ENCODE data around the gene SCO2. TPM values are rescaled to one million over a fixed set of nuclear protein-coding genes. Genes with fewer than 3 reads are reported as not detected.

Gene SCO2
- total and polyA plus RNA-seq, 2 of the 13 experiments (the other 11 are each of a cell fraction or from before 2014, with no cell fraction given): 0.32 to 3.7 TPM

GRCh38 chr22:50535113-50535512 is 9.7 kb upstream of the SCO2 start:
- no TSS peak for BruUV-seq (replicated peaks)
- H3K27me3 ChIP-seq (ENCODE audit: control insufficient read depth in 1 of 2, insufficient read depth in 2 of 2, low read length in 2 of 2): peaks cover 0 to 6% of the 10 kb centered on the region in 2 experiments; a peak in 1 of 5 replicates
- ChIA-PET POLR2A (interaction anchor here (1.2 to 5.9 kb wide), 3 partner anchors 10 to 28 kb away, joined by 4 to 34 read pairs (median 13); partner anchors contain the start of genes KLHDC7B, SCO2 and SYCE3), CTCF (ENCODE audit: low intra/inter-chr PET ratio, low total read pairs) (no interaction called here)
- TF ChIP-seq ZBTB44 (CRISPR knock-in tag; IDR thresholded peaks at IDR 0.05) (no peak), DRAP1 (CRISPR knock-in tag; IDR thresholded peaks at IDR 0.05) (no peak), ZNF24 (IDR thresholded peaks at IDR 0.05) (no peak), ZNF30 (CRISPR knock-in tag; IDR thresholded peaks at IDR 0.05) (no peak), SRY (CRISPR knock-in tag; IDR thresholded peaks at IDR 0.05) (no peak)
- H3K27ac ChIP-seq (ENCODE audit: extremely low read length, insufficient read depth, low read length): no peak overlapping the region
- H3K9ac ChIP-seq (ENCODE audit: insufficient read depth, low read depth, low read length): no peak overlapping the region
- DNase-seq (ENCODE audit: low spot score) (no peak), FAIRE-seq (no peak), ATAC-seq (no peak)
- 66% methylated on average over 8 of the region's 8 CpGs for WGBS (ENCODE audit: low lambda C conversion rate)
- H3K4me3 ChIP-seq (replicated peaks in 1 of 3; ENCODE audit: insufficient read depth in 1 of 3, low read depth in 2 of 3, low read length in 3 of 3): no peak overlapping the region
- intact Hi-C loops (cut with micrococcal nuclease; ENCODE audit: unreplicated experiment): no loop called here
- in situ Hi-C loops (cut with HindIII; ENCODE audit: extremely low pct_ligation_motif_present, low pct_unique_long_range_greater_than_20kb): no loop called here
- no peak overlapping the region for H2AFZ ChIP-seq (ENCODE audit: low read length)
- H4K20me1 ChIP-seq (ENCODE audit: insufficient read depth, low read length): no peaks in the 10 kb centered on the region
- no peak overlapping the region for H3K4me2 ChIP-seq (ENCODE audit: low read depth, low read length)
- H3K9me3 ChIP-seq (ENCODE audit: low read length): no peaks in the 10 kb centered on the region
- H3K4me1 ChIP-seq (ENCODE audit: insufficient read depth, low read length): peaks cover 51% of the 10 kb centered on the region
- no peaks in the 10 kb centered on the region for H3K36me3 ChIP-seq (replicated peaks in 1 of 2; ENCODE audit: control insufficient read depth in 1 of 2, insufficient read depth in 2 of 2, low read length in 2 of 2)
- H3K79me2 ChIP-seq (ENCODE audit: insufficient read depth, low read length): no peaks in the 10 kb centered on the region

All from HepG2 (cell line).